H1 (cell line): Measurements from ENCODE around the gene LBX2. TPM values are rescaled to one million over a fixed set of nuclear protein-coding genes. Genes with fewer than 3 reads are reported as not detected.

Experiments
- CTCF ChIA-PET: fragments of 300-600 bp; sonication (Branson Sonifier 250); formaldehyde crosslinking; loops from one replicate; lab custom pipeline; 2021; ENCODE audit not compliant: partially characterized antibody; lab: Charles Lee
- POLR2A ChIA-PET: fragments of 300-600 bp; sonication (Branson Sonifier 250); formaldehyde crosslinking; loops from one replicate; lab custom pipeline; 2021; ENCODE audit warnings: inconsistent platforms; ENCODE audit not compliant: partially characterized antibody; lab: Charles Lee
- DNase-seq, 2 experiments: peaks; one replicate each; pipeline versions ENCODE4 v3.0.0 to v3.0.0-alpha.2; 2010 to 2022; ENCODE audit warnings: low spot score in 2 of 2, low read depth in 1 of 2, mixed read lengths in 1 of 2
- FAIRE-seq: peaks from 2 replicates; lab custom pipeline; 2011; peaks lifted over from hg19 to GRCh38; lab: Jason Lieb, UNC
- H2AFZ ChIP-seq: 2 replicates; pipeline ENCODE4 v1.8.1; 2012; ENCODE audit warnings: low read length, inconsistent platforms
- H2AK5ac ChIP-seq: 2 replicates; pipeline ENCODE4 v1.6.1; 2013; ENCODE audit warnings: low read depth, low read length
- H2BK120ac ChIP-seq: replicated peaks from 2 replicates; pipeline ENCODE3; 2013; ENCODE audit warnings: low read depth, low read length, inconsistent platforms
- H2BK12ac ChIP-seq: 2 replicates; pipeline ENCODE4 v1.6.1; 2013; ENCODE audit warnings: low read depth, low read length
- H2BK15ac ChIP-seq: 2 replicates; pipeline ENCODE4 v1.6.1; 2013; ENCODE audit warnings: low read length
- H2BK20ac ChIP-seq: 2 replicates; pipeline ENCODE4 v1.6.1; 2013; ENCODE audit warnings: low read length
- H2BK5ac ChIP-seq: 2 replicates; pipeline ENCODE4 v1.6.1; 2013; ENCODE audit warnings: low read depth, low read length
- H3K14ac ChIP-seq: 2 replicates; pipeline ENCODE4 v1.6.1; 2013; ENCODE audit warnings: inconsistent platforms; ENCODE audit not compliant: insufficient read length
- H3K18ac ChIP-seq: 2 replicates; pipeline ENCODE4 v1.6.1; 2013; ENCODE audit warnings: low read length; ENCODE audit errors: extremely low read depth
- H3K23ac ChIP-seq: 2 replicates; pipeline ENCODE4 v1.6.1; 2013; ENCODE audit warnings: inconsistent platforms; ENCODE audit not compliant: insufficient read length
- H3K23me2 ChIP-seq: 2 replicates; pipeline ENCODE4 v1.6.1; 2013; ENCODE audit warnings: low read depth, low read length
- H3K27ac ChIP-seq: 2 replicates; pipeline ENCODE4 v1.6.1; 2011; ENCODE audit warnings: low read depth, low read length, inconsistent platforms
- H3K27me3 ChIP-seq, 4 experiments: replicated peaks in 1 of 4; 1 replicate in 1 of 4; 2 replicates in 3 of 4; pipeline versions ENCODE4 v1.6.1 to v1.8.1; 2011 to 2013; ENCODE audit warnings: low read length in 3 of 4, mild to moderate bottlenecking in 3 of 4, inconsistent platforms in 2 of 4, mixed read lengths in 2 of 4, moderate library complexity in 1 of 4; ENCODE audit not compliant: control insufficient read depth in 3 of 4, insufficient read depth in 3 of 4; ENCODE audit errors: extremely low read depth in 1 of 4
- H3K36me3 ChIP-seq, 4 experiments: 2 replicates each; pipeline versions ENCODE4 v1.6.1 to v1.8.1; 2011 to 2013; ENCODE audit warnings: mild to moderate bottlenecking in 4 of 4, low read length in 3 of 4, moderate library complexity in 2 of 4, control low read depth in 1 of 4, inconsistent platforms in 1 of 4; ENCODE audit not compliant: insufficient read depth in 4 of 4, control insufficient read depth in 2 of 4
- H3K4ac ChIP-seq: replicated peaks from 2 replicates; pipeline ENCODE3; 2013; ENCODE audit warnings: low read length, low read depth, mixed read lengths, inconsistent platforms; ENCODE audit not compliant: insufficient read length
- H3K4me1 ChIP-seq, 4 experiments: replicated peaks in 1 of 4; 1 replicate in 1 of 4; 2 replicates in 3 of 4; pipeline versions ENCODE4 v1.6.1 to v1.8.1; 2011 to 2013; ENCODE audit warnings: low read length in 3 of 4, inconsistent platforms in 2 of 4, mixed read lengths in 1 of 4; ENCODE audit not compliant: insufficient read depth in 4 of 4, control insufficient read depth in 3 of 4
- H3K4me2 ChIP-seq, 2 experiments: 2 replicates each; pipeline versions ENCODE4 v1.6.1 to v1.8.1; 2011 to 2013; ENCODE audit warnings: low read depth in 2 of 2, low read length in 2 of 2, control low read depth in 1 of 2, inconsistent platforms in 1 of 2, mild to moderate bottlenecking in 1 of 2; ENCODE audit not compliant: insufficient read depth in 1 of 2
- H3K4me3 ChIP-seq, 4 experiments: fragments of 200-600, 300-600 bp in 1 of 4; sonication (generic), shearing (Covaris generic), sonication (Bioruptor Twin) in 1 of 4; 2 replicates each; pipeline versions ENCODE4 v1.5.1 to v1.8.1; 2011 to 2016; ENCODE audit warnings: low read length in 4 of 4, low read depth in 3 of 4, control low read depth in 2 of 4, inconsistent platforms in 2 of 4, mild to moderate bottlenecking in 2 of 4, mixed read lengths in 1 of 4, moderate library complexity in 1 of 4; ENCODE audit not compliant: insufficient read depth in 2 of 4; ENCODE audit errors: extremely low read depth in 1 of 4
- H3K56ac ChIP-seq: replicated peaks from 2 replicates; pipeline ENCODE3; 2013; ENCODE audit warnings: low read depth, mild to moderate bottlenecking, mixed read lengths, low read length, inconsistent platforms; ENCODE audit not compliant: insufficient read length
- H3K79me1 ChIP-seq: 2 replicates; pipeline ENCODE4 v1.6.1; 2013; ENCODE audit warnings: low read depth, low read length, control low read depth
- H3K79me2 ChIP-seq, 2 experiments: 2 replicates each; pipeline versions ENCODE4 v1.6.1 to v1.8.1; 2012 to 2013; ENCODE audit warnings: low read length in 2 of 2, mild to moderate bottlenecking in 2 of 2, inconsistent platforms in 1 of 2; ENCODE audit not compliant: insufficient read depth in 2 of 2, control insufficient read depth in 1 of 2
- H3K9ac ChIP-seq, 4 experiments: replicated peaks in 1 of 4; 1 replicate in 1 of 4; 2 replicates in 3 of 4; pipeline versions ENCODE4 v1.6.1 to v1.8.1; 2011 to 2013; ENCODE audit warnings: low read depth in 3 of 4, low read length in 3 of 4, control low read depth in 2 of 4, mild to moderate bottlenecking in 2 of 4, moderate library complexity in 2 of 4, inconsistent platforms in 1 of 4; ENCODE audit errors: extremely low read depth in 1 of 4
- H3K9me3 ChIP-seq, 2 experiments: 2 replicates each; pipeline versions ENCODE4 v1.6.1 to v1.8.1; 2012 to 2013; ENCODE audit warnings: mild to moderate bottlenecking in 2 of 2, moderate library complexity in 2 of 2, control low read depth in 1 of 2, inconsistent platforms in 1 of 2, low read depth in 1 of 2, low read length in 1 of 2, mixed read lengths in 1 of 2; ENCODE audit not compliant: insufficient read depth in 2 of 2
- H4K20me1 ChIP-seq, 2 experiments: replicated peaks in 1 of 2; 2 replicates each; pipeline versions ENCODE3 to v1.8.1; 2011 to 2013; ENCODE audit warnings: inconsistent platforms in 2 of 2, low read length in 2 of 2, mild to moderate bottlenecking in 1 of 2; ENCODE audit not compliant: insufficient read depth in 2 of 2, control insufficient read depth in 1 of 2
- H4K5ac ChIP-seq: 2 replicates; pipeline ENCODE4 v1.6.1; 2013; ENCODE audit warnings: low read length, low read depth, mixed read lengths, inconsistent platforms; ENCODE audit not compliant: insufficient read length
- H4K8ac ChIP-seq: 2 replicates; pipeline ENCODE4 v1.8.0; 2013; ENCODE audit warnings: mild to moderate bottlenecking, moderate library complexity, low read length, inconsistent platforms; ENCODE audit not compliant: insufficient read depth; ENCODE audit errors: extremely low read depth
- H4K91ac ChIP-seq: replicated peaks from 2 replicates; pipeline ENCODE3; 2013; ENCODE audit warnings: low read length, mixed read lengths, inconsistent platforms; ENCODE audit not compliant: insufficient read length
- BACH1 ChIP-seq: IDR thresholded peaks from 2 replicates; pipeline ENCODE4 v1.6.1; 2012; ENCODE audit warnings: low read length, improper control_type of control experiment
- BCL11A ChIP-seq, 2 experiments: IDR thresholded peaks; one replicate each; pipeline ENCODE4 v1.6.1; 2011; ENCODE audit warnings: low read depth in 2 of 2, low read length in 2 of 2, mild to moderate bottlenecking in 2 of 2
- BRCA1 ChIP-seq: IDR thresholded peaks from 2 replicates; pipeline ENCODE4 v1.6.1; 2012; ENCODE audit warnings: low read depth, low read length, improper control_type of control experiment
- CBX5 ChIP-seq: fragments of 300-800, 300-1000 bp; sonication (generic); IDR thresholded peaks from 2 replicates; pipeline ENCODE4 v1.7.1; 2016; ENCODE audit warnings: antibody characterized with exemption, low read length, low read depth
- CREB1 ChIP-seq: IDR thresholded peaks from 2 replicates; pipeline ENCODE4 v1.6.1; 2012; ENCODE audit warnings: inconsistent platforms
- EP300 ChIP-seq, 2 experiments: IDR thresholded peaks; 1 replicate in 1 of 2; 2 replicates in 1 of 2; pipeline ENCODE4 v1.6.1; 2011 to 2012; ENCODE audit warnings: low read depth in 2 of 2, low read length in 2 of 2, mild to moderate bottlenecking in 2 of 2, borderline replicate concordance in 1 of 2, inconsistent platforms in 1 of 2, moderate library complexity in 1 of 2
- EZH2 ChIP-seq: fragments of 200-600 bp; sonication (generic); IDR thresholded peaks from 2 replicates; pipeline ENCODE4 v1.7.1; 2012; ENCODE audit warnings: low read depth, mild to moderate bottlenecking, moderate library complexity, low read length, inconsistent platforms; ENCODE audit not compliant: severe bottlenecking
- KDM4A ChIP-seq: IDR thresholded peaks from one replicate; pipeline ENCODE4 v1.7.1; 2012; ENCODE audit warnings: low read depth, mild to moderate bottlenecking, moderate library complexity, low read length, inconsistent platforms; ENCODE audit not compliant: severe bottlenecking
- NRF1 ChIP-seq: IDR thresholded peaks from 2 replicates; pipeline ENCODE4 v1.6.1; 2011; ENCODE audit warnings: mild to moderate bottlenecking, low read depth, low read length, improper control_type of control experiment
- SIN3A ChIP-seq, 2 experiments: IDR thresholded peaks in 1 of 2; conservative IDR thresholded peaks in 1 of 2; 2 replicates each; pipeline ENCODE4 v1.6.1; 2011 to 2012; ENCODE audit warnings: low read length in 2 of 2, improper control_type of control experiment in 1 of 2, low read depth in 1 of 2, mild to moderate bottlenecking in 1 of 2
- SIX5 ChIP-seq: IDR thresholded peaks from 2 replicates; pipeline ENCODE4 v1.6.1; 2011; ENCODE audit warnings: mild to moderate bottlenecking, low read depth, low read length
- SP1 ChIP-seq: IDR thresholded peaks from 2 replicates; pipeline ENCODE4 v1.6.1; 2011; ENCODE audit warnings: low read depth, low read length
- TBP ChIP-seq: IDR thresholded peaks from 2 replicates; pipeline ENCODE4 v1.6.1; 2011; ENCODE audit warnings: low read depth, low read length, improper control_type of control experiment
- USF2 ChIP-seq: IDR thresholded peaks from 2 replicates; pipeline ENCODE4 v1.6.1; 2011; ENCODE audit warnings: low read length, improper control_type of control experiment
- WGBS, 2 experiments: shearing (Covaris generic) in 1 of 2; methylation state at CpG; one replicate each; pipeline versions ENCODE4 v1.1.6 to v1.1.7; 2013 to 2015; ENCODE audit warnings: low lambda C conversion rate in 2 of 2, mixed read lengths in 2 of 2, inconsistent platforms in 1 of 2, low coverage in 1 of 2, missing lambda C conversion rate in 1 of 2; ENCODE audit not compliant: insufficient replicate concordance in 2 of 2, insufficient coverage in 1 of 2, insufficient read length in 1 of 2; ENCODE audit errors: extremely low coverage in 1 of 2, missing lambda C conversion rate in 1 of 2; 5-methylcytosine and 5-hydroxymethylcytosine counted together
- polyA plus RNA-seq, 7 experiments: library from polyadenylated mRNA; depleted of rRNA in 3 of 7; stranded (reverse) in 5 of 7; unstranded in 2 of 7; fragments of >200 nt in 5 of 7; fragments of 200-250 nt in 2 of 7; gene quantifications; 1 replicate in 5 of 7; 2 replicates in 1 of 7; 4 replicates in 1 of 7; pipeline versions ENCODE4 v1.2.1 to v1.2.3, GENCODE V29; 2011 to 2013; ENCODE audit warnings: missing spikeins in 2 of 7, mixed read lengths in 2 of 7
- total RNA-seq: library from RNA; stranded (reverse); fragmentation: NEBNext Ultra II Directional; extraction: Animal tissue kit (Norgen Biotek cat#: 25700); gene quantifications from 2 replicates; pipeline ENCODE4 v1.2.1, GENCODE V29; 2021

The LBX2 gene
- total and polyA plus RNA-seq, 2 of the 8 experiments (the other 6 are each of a cell fraction or from before 2014, with no cell fraction given), result 0.27 TPM; not detected in 1

DNA sequence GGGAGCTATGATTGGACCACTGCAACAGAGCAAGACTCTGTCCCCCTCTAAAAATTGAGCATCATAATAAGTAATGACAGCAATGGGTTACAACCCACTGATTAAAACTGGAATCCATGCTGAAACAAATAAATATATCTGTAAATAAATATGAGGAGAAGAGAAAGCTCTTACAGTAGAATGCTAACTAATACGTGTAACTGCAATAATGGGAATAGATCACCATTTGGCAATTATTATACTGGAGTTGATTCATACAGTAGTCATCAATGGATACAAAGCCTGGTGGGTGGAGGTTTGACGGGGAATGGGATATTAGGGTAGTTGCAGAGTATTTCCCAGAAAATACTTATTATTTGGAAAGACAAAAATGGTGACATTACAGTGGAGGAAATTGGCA is 50.6 kb downstream of the LBX2 start:
- Histone ChIP-seq H2BK12ac (no peak overlapping the region), H3K79me2 (no peaks in the 10 kb centered on the region), H2BK5ac (no peak overlapping the region), H3K4ac (no peak overlapping the region), H2BK20ac (no peak overlapping the region), H3K79me1 (no peaks in the 10 kb centered on the region; the same call in 1 of the 2 replicates), H2AK5ac (no peak overlapping the region), H3K4me3 (no peak overlapping the region), H3K9me3 (no peaks in the 10 kb centered on the region), H3K14ac (no peak overlapping the region), H3K4me1 (no peaks in the 10 kb centered on the region), H3K4me2 (no peak overlapping the region), H4K20me1 (no peaks in the 10 kb centered on the region), H3K9ac (no peak overlapping the region), H3K23ac (no peak overlapping the region), H3K56ac (no peak overlapping the region), H4K8ac (no peak overlapping the region), H3K36me3 (no peaks in the 10 kb centered on the region), H4K91ac (no peak overlapping the region), H2BK15ac (no peak overlapping the region), H3K23me2 (no peaks in the 10 kb centered on the region), H3K18ac (no peak overlapping the region), H2AFZ (no peak overlapping the region), H2BK120ac (no peak overlapping the region), H4K5ac (no peak overlapping the region), H3K27ac (no peak overlapping the region), H3K27me3 (no peaks in the 10 kb centered on the region; a peak in 2 of 7 replicates)
- ChIA-PET CTCF (interaction anchor here (1.2 kb wide), 1 partner anchor 115 kb away, joined by 4 read pairs; no protein-coding TSS in a partner anchor), POLR2A (interaction anchor here (0.9 to 2.1 kb wide), 2 partner anchors 8 to 51 kb away, joined by 3 to 5 read pairs; partner anchors contain the start of gene LBX2)
- DNase-seq, result no peak
- no peak for FAIRE-seq
- 83% methylated on average over 2 of the region's 2 CpGs; no CpG with 5 or more reads in 1 of the 2 experiments for WGBS, 2 experiments
- TF ChIP-seq EP300 (IDR thresholded peaks at IDR 0.05; ENCODE audit: borderline replicate concordance in 1 of 2, low read depth in 2 of 2, low read length in 2 of 2) (no peak), EZH2 (no peak), BCL11A (IDR thresholded peaks at IDR 0.05; ENCODE audit: low read depth in 2 of 2, low read length in 2 of 2) (no peak), SIN3A (conservative IDR thresholded peaks at IDR 0.05 in 1 of 2, IDR thresholded peaks at IDR 0.05 in 1 of 2; ENCODE audit: low read depth in 1 of 2, low read length in 2 of 2) (no peak), CBX5 (no peak), BACH1 (no peak), SIX5 (no peak), NRF1 (no peak), BRCA1 (no peak), TBP (no peak), KDM4A (no peak), USF2 (no peak), SP1 (no peak), CREB1 (no peak)
